HG03108 (cell line): ENCODE measurements around the gene ZNF790.
"Not testable (repeated sequence)": the region's sequence is repeated elsewhere in the genome, so short reads cannot be mapped to it uniquely, and the experiment has no call there.

ENCODE experiments used
- ATAC-seq: cut with Tn5 transposase; IDR thresholded peaks from one replicate; pipeline ENCODE4 v1.9.1; 2021; ENCODE audit warnings: moderate library complexity; ENCODE audit not compliant: unreplicated experiment

ZNF790 gene

DNA sequence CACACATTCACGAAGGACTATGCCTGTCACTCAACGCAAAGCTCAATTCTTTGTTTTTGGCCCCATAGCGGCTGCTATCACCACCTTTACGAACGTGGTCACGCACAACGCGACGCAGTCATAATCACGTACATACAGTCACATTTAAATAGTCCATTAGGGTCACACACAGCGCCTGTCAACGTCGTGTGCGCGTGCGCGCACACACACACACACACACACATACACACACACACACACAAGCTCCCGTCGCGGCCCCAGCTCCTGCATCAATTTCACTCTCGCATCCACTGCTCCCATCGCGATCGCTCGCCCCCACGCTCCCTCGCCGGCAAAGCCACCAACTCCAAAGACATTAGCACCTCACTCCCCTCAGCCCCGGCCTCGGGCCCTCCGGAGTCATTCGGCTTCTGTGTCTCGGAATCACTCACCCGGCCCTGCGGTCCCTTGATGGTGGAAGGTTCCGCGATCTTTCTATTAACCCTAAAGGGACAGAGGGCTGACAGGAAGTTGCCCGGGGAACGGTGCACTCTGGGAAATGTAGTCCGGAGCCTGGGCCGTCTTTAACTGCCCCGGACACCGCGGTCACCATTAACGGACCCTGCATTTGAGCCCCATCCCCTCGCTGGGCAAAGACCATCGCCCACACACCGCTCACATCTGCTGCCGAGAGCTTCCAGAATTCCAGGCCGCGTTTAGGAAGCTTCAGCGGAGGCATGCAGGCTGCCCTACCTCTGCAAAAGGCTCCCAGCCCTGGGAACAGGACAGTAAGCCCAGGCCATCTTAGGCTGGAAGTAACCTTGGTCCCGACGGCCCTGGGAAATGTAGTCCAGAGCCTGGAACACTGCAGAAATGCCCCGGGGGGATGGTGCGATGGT is at the start of gene ZNF790:
ZNF790 (minus strand) TSS at position 482 of the 878 bp plus-strand sequence. CDS start 12,768 bp downstream, outside the sequence.
- ATAC-seq: peak; percentile 90

GRCh38 chr19:36876993-36877938 is 39.1 kb upstream of the ZNF790 start:
- no peak for ATAC-seq

DNA sequence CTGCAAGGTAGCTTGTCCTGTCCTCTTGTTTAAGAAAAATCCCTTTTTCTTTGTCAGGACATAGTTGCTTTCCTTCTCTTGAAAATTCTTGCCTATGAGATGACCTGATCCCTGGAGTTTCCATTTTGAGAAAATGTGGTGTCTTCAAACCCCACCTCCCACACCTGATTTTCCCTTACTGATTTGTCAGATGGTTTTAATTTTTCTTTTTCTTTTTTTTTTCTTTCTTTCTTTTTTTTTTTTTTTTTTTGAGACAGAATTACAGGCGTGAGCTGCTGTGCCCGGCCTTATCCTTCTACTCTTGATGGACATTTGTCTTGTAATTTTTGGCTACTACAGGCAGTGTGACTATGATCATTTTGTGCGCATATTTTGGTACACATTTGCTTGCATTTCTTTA is 13.7 kb upstream of the ZNF790 start:
- no peak for ATAC-seq

DNA sequence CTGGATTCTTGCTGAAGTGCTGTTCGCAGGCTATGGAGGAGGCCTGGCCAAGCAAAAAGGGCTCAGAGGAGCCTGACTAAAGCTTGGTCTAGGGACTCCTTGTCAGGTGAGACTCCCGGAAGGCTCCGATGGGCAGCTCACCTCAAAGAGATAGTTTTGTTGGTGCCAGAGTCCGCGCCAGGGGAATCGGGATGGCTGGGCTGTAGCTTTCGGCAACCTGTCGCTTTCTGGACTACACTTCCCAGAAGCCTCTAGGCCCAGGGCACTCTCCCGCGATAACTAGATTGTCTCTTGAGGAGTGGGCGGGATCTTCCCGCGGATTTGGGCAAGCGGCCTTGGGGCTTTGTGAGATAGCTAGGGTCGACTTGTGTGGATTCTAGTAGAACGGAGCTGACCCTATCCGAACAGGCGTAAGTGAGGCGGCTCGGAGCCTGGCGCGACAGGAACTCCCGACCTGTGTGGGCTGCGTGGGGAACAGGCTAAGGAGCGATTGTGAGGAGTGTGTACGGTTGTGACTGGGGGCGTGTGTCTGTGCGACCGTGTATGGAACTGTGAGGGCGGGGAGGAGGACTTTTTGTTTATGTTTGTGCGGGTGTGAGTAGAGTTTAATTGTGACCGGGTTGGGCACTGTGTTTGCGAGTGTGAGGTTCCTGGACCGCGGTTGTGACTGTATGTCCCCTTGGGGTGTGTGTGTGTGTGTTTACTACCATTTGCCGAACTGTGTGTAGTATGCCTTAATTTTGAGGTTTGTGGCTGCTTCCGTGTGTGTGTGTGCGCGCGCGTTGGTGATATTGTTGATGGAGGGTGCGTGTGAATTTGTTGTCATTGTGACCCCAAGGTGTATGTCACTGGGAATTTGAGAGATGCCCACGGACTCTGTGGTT is 12.6 kb upstream of the ZNF790 start, which contains the start of gene ZNF345:
ZNF345 (plus strand) TSS at position 318 of the 884 bp plus-strand sequence. CDS start 25,955 bp downstream, outside the sequence.
- ATAC-seq: peak; percentile 79

- peak; percentile 76 for ATAC-seq
These were observed 11.7 kb upstream of the ZNF790 start for GRCh38 chr19:36849701-36850558.

- no peak for ATAC-seq
These were observed 9.8 kb upstream of the ZNF790 start for GRCh38 chr19:36847968-36848367.

- ATAC-seq: no peak
These were observed 667 bp upstream of the ZNF790 start for GRCh38 chr19:36838784-36839324.

- no peak for ATAC-seq
These were observed 846 bp downstream of the ZNF790 start for GRCh38 chr19:36837176-36837905.

GRCh38 chr19:36833430-36833829 is 4.8 kb downstream of the ZNF790 start:
- no peak for ATAC-seq

DNA sequence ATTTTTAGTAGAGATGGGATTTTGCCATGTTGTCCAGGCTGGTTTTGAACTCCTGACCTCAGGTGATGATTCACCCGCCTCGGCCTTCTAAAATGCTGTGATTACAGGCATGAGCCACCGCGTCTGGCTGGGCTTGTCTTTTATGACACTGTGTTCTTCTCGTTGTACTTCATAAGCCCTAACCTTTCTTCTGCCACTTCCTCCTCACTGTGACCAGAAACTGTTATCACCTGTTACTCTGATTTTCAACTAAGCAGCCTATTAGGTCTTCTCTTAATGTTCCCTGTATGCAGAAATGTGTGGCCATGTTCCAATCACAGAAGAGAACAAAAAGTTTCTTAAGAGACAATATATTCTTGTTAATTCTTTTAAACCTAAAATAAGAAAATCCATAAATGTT is 16.4 kb downstream of the ZNF790 start:
- no peak for ATAC-seq

DNA sequence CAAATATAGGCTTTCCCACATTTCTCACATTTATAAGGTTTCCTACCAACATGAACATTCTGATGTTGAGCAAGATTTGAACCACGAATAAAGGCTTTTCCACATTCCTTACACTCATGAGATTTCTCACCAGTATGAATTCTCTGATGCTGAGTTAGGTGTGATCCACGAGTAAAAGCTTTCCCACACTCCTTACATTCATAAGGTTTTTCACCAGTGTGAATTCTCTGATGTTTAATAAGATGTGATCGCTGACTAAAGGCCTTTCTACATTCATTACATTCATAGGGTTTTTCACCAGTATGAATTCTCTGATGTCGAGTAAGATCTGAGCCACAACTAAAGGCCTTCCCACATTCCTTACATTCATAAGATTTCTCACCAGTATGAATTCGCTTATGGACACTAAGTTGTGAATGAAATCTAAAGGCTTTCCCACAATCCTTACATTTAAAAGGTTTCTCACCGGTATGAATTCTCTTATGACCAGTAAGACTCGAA is 19.0 kb downstream of the ZNF790 start:
- no peak for ATAC-seq

DNA sequence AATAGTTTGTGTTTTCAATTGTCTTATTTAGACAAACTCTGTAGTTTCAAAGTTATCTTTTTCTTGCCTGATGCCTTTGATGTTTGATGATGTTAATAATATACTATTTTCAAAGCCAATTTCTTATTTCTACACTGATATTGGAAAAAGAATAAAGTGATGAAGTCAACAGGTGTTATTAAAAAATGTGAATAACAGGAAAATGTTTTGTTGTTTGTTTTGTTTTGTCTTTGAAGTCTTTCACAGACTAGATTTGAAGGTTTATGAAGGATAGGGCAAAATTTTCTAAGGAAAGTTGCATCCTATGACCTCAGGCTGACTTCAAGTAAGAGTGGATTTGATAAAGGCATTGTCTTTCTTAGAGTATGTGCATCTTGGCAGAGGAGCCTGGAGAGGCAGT is 31.2 kb downstream of the ZNF790 start:
- no peak for ATAC-seq

- ATAC-seq: no peak
These were observed 32.8 kb downstream of the ZNF790 start for GRCh38 chr19:36805364-36805763.

GRCh38 chr19:36797786-36798108 is 40.4 kb downstream of the ZNF790 start:
- ATAC-seq: no peak

DNA sequence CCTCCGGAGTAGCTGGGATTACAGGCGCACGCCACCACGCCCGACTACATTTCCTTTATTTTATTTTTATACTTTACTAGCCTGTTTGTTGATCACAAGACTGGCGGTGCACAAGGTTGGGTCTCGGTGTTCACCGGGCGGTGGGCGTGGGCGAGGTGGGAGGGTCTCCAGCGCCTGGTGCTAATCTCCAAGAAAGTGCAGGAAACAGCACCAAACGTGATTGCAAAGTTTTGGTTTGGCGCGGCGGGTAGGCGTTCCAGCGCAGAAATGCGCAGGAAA is 41.5 kb downstream of the ZNF790 start:
- ATAC-seq: no peak

GRCh38 chr19:36791420-36792141 is 46.6 kb downstream of the ZNF790 start:
- not testable (repeated sequence) for ATAC-seq

GRCh38 chr19:36775768-36776167 is 62.4 kb downstream of the ZNF790 start:
- no peak for ATAC-seq

DNA sequence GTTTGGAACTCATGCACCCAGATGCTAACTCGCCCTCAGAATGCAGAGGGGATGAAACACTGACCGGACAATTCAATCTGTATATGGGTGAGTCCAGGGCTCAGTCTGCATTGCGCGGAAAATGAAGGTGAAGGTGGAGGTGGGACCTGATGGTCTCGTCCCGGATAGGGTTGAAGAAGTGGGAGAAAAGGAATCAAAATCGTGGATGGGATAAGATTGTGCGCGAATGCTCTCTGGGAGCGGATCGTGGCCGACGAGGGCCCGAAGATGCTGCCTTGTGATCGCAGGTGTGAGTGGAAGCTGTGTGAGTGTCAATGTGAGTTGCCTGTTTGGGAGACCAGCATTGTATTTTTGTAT is 65.0 kb downstream of the ZNF790 start:
- ATAC-seq: peak; percentile 5
